HG02885 (cell line): ENCODE results near the gene SPTA1.
"Not testable (repeated sequence)": the region's sequence is repeated elsewhere in the genome, so short reads cannot be mapped to it uniquely, and the experiment has no call there.

Experiments
- ATAC-seq: cut with Tn5 transposase; IDR thresholded peaks from one replicate; pipeline ENCODE4 v1.9.1; 2021; ENCODE audit warnings: mild to moderate bottlenecking; ENCODE audit not compliant: unreplicated experiment, poor library complexity

The SPTA1 gene

GRCh38 chr1:158688343-158688742, 1.8 kb upstream of the SPTA1 start:
- not testable (repeated sequence) for ATAC-seq

- no peak for ATAC-seq
These were observed 522 bp upstream of the SPTA1 start for GRCh38 chr1:158687037-158687436.

DNA sequence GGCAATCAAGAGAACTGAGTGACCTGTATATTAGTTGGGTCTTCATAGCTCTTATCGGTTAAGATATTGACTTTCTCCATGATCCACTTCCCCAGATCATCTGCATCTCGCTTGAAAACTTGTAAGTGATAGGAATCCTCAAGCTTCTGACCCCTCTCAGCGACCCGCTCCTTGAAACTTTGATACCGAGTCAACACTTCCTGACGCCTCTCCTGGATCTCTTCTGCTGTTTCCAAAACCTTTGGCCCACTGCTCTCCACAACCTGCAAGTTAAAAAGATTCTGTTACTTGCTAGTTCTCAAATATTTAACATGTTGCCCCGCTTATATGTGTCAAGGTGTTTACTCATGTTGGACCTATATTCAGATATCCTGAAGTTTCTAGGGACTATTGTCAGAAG, 1.4 kb downstream of the SPTA1 start:
- no peak for ATAC-seq

DNA sequence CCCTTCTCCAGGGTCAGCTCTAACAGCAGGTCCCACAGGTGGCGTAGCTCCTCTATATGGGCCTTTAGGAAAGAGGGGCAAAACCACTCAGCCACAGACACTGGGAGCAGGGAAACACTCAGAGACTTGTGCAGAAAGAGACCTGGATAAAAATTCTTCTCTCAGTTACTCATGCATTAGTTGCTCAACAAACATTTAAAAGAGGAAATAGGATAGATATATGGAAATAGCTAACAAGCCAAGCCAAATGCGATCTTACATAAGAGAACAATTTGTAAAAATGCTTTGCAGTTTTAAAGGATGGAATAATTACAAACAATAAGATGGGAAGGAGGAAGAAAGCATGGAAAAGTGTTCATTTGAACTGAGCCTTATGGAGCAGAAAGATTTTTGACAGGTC, 4.9 kb downstream of the SPTA1 start:
- no peak for ATAC-seq

GRCh38 chr1:158679289-158679688, 7.2 kb downstream of the SPTA1 start:
- ATAC-seq: no peak

GRCh38 chr1:158675563-158676323, 10.8 kb downstream of the SPTA1 start:
- ATAC-seq: no peak

- no peak for ATAC-seq
These were observed 12.2 kb downstream of the SPTA1 start for GRCh38 chr1:158674302-158674701.

DNA sequence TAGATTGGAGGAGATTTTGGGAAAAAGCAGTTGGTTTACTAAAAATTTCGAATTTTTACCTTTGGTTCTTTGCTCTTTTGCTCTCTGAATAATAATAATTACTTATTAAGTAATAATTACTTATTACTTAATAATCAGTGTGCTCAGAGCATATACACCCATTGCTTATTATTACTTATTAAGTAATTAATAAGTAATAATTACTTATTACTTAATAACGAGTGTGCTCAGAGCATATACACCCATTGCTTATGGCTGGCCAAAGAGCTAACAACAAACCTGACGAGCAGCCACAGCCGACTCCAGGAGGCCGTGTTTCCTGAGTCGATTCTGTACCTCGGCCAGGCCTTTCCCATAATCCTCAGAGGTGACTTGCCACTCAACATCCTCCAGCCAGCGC, 20.5 kb downstream of the SPTA1 start:
- ATAC-seq: no peak

DNA sequence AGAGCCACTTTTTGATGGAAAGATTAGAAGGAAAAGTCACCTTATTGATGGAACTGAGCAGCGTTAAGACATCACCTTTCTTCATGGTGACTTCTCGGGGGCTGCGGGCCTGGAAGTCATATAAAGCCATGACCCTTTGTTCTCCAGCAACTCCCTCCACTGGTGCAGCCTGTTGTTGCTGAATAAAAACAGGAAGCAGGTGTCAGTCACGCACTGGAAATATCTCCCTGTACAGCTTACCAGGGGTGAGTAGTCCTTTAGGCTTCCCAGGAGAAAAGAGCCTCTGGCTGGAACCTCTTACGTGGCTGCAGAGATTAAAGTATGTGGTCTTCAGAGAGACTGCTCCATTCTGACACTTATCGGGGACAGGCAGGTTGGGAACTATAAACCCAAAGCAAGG, 31.9 kb downstream of the SPTA1 start:
- ATAC-seq: no peak

DNA sequence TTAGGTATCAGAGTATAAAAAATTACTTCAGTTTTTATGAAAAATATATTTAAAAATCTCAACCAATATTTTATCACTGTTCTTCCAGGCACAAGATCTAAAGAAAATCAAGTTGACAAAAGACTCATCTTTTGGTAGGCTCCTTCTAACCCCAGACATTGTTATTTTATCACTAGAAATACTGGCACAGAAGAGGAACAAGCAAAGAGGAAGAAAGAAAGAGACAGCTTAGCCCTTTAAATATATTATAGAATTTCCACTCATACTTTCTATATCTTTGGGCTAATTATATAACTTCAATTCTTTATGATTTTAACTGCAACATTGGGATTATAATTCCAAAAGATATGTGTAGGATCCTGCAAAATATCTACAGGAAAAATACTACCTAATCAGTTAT, 32.4 kb downstream of the SPTA1 start:
- ATAC-seq: no peak

DNA sequence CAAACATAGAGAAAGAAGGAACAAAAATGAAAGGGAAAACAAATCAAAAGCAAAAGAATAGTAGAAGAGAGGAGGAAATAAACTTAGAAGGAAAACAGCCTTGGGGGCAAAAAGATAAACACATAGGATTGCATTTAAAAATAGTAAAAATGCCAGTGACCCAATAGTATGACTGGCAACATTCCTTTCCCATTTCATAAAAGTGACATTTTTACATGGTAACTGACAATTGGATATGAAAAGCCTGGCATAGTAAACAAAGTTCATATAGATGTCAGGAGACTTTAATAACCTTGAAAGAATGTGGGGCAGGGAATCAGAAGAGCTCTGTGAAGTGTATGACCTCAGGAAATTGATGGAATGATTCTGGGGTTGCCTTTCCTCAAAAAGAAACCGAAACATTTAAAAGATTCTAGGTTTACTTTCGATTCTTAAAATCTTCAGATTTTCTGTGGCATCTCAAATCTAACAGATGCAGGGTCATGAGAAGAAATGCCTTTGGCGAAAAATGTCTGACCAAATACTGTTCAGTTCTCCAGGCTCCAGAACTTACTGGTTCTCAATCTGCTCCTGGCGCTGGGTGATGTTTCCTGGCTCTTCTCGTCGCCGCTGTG, 33.7 kb downstream of the SPTA1 start:
- ATAC-seq: no peak

DNA sequence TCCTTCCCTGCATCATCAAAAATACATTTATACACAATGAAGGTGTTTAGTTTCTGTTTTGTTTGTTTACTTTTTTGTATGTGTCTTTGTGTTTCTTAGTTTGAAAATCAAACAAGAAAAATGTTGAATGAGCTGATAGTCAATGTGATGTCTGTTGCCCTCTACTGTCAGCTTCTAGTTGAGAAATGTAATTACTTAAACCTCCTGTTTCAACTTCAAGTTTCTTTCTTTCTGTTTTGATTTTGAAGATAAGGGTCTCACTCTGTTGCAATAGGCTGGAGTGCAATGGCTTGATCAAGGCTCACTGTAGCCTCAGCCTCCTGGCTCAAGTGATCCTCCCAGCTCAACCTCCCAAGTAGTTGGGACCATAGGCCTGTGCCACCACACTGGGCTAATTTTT, 37.5 kb downstream of the SPTA1 start:
- ATAC-seq: no peak

DNA sequence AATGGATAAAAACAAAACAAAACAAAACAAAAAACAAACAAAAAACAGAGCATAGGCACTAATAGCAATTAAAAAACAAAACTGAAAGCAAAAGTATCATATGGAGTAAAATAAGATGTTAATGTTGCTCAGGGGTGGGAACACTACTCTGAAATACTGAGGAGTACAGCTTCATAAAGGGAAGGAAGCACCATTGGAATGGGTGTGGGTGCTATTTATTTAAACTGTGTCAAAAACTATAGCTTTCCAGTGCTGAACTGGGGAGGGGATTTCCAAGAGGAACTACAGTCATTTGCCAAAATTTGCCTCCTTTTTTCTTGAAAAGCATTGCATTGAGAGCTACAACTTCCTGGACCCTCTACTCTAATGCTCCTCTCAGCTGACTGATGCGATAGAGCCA, 40.0 kb downstream of the SPTA1 start:
- no peak for ATAC-seq

GRCh38 chr1:158644449-158644848, 42.1 kb downstream of the SPTA1 start:
- ATAC-seq: no peak

DNA sequence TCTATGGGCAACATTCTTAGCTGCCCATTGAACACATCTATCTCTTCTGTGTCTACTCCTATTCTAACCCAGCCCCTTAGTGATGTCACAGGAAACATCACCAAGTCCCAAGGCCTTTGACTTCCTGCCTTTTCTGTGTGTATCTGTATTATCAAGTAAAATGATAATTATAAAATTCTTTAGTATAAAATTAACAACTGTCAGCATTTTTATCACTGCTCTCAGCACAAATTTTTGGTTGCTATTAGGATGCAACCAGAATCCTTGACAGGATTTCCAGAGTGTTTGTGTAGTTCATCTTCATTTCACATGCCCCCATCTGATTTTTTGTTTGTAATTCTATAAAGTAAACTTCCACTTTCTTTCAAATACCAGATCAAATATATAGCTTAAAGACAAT, 47.6 kb downstream of the SPTA1 start:
- ATAC-seq: no peak

DNA sequence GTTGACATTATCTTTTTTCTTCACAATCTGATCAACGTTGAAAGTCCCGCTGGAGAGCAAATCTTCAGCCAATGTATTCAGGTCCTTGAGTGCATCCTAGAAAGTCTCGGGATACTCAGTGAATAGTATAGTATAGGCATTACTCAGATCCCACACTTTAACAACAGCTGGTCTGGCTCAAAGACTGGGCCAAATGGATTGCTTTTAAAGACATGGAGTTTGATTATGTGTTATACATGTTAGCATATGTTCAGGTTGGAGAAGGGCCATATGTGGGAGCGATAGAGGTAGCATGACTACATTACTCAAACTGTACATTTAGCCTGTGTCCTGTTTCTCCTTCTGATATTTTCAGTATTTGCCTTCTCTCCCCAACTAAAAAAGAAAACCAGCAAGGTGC, 48.4 kb downstream of the SPTA1 start:
- ATAC-seq: no peak

DNA sequence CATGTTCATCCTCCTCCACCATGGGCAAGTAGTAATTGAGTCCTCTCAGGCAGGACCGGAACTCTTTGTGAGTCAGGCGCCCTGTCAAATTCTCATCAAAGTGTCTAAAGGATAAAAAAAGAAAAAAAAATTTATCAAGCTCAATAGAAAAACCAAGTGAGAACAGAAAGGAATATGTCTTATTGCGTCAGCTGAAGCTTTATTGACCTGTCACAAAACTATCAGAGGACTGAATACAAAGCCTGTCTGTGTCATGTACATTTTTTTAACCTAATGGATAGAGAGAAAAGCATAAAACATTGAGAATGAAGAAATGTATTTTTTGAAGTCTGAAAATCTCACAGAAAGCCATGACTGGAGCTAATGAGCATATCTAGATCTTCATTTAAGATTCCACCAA, 72.8 kb downstream of the SPTA1 start:
- ATAC-seq: no peak

DNA sequence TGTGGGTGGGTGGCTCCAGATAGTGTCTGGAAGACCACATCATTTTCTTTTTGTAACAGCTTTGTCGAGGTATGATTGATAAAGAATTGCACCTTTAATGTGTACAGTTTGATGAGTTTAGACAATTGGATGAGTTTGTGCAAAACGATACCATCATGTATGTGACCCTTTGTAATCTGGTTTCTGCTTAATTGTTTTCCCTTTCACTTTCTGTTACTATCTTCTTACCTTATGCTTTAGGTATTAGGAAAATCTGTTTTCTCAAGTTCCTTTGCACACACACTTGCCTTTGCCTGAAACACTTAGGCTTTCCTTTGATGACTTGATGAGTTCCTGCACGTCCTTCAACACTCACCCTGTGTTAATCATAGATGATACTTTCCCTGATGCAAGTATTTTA, 74.6 kb downstream of the SPTA1 start:
- peak; percentile 55 for ATAC-seq

DNA sequence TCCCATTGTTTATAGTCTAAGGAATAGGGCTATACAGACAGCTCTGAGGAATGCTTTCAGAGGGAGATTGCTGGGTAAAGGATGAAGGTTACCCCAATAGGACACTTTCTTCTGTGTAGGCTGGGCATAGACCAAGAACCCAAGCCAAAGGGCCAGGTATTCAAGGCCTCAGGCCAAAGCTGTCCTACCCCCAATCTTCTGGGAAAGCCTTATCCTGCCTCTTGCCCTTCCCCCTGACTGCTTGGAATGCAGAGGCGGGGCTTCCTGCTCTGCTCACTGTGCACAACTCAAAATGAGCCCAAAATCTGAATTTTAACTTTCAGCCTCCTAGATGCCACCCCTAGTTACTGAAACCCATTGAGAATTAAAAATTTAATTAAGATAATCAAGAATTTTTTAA, 79.2 kb downstream of the SPTA1 start:
- ATAC-seq: no peak

- ATAC-seq: no peak
These were observed 81.5 kb downstream of the SPTA1 start, which contains the start of gene OR10Z1 for GRCh38 chr1:158604968-158605367. Gene OR10Z1, plus strand, starts transcription at chr1:158605268. Its CDS starts 1,171 bp downstream, at chr1:158606439.

DNA sequence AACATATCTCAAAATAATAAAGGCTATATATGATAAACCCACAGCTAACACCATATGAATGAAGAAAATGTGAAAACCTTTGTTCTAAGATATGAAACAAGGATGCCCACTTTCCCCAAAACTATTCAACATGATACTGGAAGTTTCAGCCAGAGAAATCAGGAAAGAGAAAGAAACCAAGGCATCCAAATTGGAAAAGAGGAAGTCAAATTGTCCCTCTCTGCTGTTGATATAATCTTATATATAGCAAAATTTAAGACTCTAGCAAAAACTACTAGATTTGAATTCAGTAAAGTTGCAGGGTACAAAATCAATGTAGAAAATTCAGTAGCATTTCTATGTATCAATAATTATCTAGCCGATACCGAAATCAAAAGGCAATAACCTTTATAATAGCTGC, 85.8 kb downstream of the SPTA1 start:
- no peak for ATAC-seq

DNA sequence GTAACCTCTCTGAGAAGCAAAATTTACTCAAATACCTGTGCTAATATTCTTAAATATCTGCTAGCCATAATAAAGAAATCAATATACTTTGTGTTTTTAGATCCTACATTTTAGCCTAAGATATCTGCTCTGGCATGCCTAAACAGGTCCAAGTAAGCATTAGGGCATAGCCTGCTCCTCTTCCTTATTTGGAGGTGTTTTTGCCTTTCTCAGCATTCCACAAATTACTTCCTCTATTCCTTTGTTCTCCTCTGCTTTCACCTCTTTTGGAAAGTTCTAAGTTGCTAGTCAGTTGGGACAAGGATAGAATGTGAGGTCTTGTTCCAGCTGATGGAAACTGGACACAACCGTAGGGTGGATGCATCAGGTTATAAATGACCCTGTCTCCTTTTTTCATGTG, 99.6 kb downstream of the SPTA1 start:
- no peak for ATAC-seq
